Fibroblast of the conjunctiva (primary cell): ENCODE results near the gene TRIM44.
"Not testable (repeated sequence)": the region's sequence is repeated elsewhere in the genome, so short reads cannot be mapped to it uniquely, and the experiment has no call there.

Experiments
- DNase-seq: peaks from one replicate; pipeline ENCODE4 v3.0.0-alpha.2; 2010; ENCODE audit warnings: low read depth

TRIM44 gene

DNA sequence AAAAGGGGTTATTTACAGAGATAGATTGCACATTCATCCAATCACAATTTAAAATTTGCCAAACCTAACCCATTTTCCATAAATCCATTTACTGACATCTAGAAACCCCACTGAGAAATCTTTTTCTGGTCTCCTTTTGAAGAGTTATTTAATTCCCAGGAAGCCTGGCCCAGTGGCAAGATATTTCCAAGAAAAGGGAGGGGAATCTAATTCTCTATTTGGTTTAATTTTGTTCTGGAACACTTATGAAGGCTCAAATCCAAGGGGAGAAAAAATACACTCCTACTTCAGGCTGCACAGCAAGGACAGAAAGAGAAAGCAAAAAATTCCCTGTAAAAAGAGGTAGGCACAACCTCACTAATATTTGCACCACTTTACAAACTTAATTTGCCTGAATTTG lies 193.1 kb downstream of the TRIM44 start:
- no peak for DNase-seq

DNA sequence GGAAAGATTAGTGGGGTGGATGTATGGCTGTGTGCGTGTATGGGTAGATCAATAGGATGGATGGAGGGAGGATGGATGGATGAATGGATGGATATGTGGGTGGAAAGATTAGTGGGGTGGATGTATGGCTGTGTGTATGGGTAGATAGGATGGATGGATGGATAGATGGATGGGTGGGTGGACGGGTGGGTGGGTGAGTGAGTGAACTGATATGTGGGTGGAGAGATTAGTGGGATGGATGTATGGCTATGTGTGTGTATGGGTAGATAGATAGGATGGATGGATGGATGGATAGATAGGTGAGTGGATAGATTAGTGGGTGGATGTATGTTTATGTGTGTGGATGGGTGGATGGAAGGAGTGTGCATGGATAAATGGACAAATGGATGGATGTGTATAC lies 193.7 kb downstream of the TRIM44 start:
- no peak for DNase-seq

DNA sequence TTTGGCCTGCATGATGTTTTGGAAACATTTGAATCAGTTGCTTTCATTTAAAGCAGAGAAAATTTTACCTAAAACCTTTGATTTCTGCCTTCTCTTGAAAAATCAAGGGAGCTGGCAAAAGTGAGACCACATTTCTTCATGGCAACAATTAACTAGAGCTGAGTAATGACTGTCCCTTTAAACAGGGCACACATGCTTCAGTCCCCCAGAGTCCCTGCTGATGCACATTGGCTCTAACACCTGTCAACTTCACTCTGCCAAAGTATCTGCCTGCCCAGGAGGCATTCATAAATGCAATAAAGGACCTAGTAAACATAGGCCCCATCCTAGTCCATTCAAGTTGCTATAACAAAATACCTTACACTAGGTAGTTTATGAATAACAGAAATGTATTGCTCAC lies 194.2 kb downstream of the TRIM44 start:
- no peak for DNase-seq

DNA sequence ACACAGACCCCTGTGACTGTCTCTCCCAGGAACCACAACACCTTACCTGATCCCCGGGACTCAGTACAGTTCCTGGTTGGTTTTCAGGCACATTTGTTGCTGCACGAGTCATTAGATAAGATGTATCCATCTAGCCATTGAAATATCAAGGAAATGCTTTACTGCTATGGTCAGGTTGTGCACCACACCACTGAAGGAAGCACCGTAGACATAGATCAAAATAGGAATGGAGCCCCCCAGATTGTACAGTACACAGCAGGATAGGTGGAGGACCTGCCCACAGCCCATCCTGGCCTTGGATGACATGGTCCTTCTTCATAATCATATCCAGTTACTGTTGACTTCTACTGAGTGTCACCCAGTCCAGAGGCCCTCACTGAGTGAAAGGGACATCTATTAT lies 195.3 kb downstream of the TRIM44 start:
- no peak for DNase-seq

DNA sequence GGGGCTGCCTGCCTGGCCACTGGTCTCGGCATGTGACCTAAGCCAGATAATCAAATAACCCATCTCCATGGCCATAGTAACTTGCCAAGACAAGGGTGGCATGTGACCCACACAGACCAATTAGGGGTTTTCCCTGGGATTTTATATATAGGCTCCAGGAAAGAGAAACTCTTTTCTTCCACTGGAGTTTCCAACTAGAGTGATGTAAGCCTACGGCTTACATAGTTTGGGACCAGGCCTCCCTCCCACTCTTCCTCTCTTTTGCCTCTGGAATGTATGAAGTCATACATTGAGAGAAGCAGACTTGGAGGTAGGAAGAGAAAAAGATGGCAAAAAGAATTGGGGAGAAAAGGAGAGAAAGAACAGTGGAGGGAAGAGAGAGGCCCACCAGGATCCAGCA lies 196.7 kb downstream of the TRIM44 start:
- no peak for DNase-seq

DNA sequence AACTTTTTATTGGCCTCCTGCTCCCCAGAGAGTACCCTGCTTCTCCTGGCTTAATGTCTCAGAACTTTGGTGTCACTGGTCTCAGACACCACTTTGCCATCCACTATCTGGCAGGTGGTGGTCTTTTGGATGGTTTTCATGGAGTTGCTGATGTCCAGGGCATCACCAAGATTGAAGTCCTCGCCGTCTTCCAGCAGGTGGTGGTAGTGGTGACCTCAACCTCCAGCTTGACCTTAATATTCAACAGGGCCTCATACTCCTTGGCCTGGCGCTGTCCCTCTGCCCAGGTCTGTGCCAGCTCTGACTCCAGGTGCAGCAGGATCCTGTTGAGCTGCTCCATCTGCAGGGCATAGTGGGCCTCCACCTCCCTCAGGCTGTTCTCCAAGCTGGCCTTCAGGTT lies 197.6 kb downstream of the TRIM44 start:
- not testable (repeated sequence) for DNase-seq

DNA sequence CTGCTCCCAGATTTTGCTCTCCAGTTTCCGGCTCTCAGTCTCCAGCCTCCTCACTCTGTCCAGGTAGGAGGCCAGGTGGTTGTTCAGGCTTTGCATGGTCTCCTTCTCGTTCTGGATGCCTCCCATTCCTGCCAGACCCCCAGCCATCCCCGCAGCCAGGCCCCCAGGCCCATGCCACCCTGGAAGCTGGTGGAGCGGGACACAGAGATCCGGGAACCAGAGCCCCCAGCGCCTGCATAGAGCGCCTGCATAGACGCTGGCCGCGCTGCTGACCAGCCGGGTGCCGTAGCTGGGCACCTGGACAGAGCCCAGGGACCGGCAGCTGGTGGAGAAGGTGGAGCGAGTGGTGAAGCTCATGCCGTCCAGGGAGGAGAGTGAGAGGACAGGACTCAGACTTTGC lies 198.6 kb downstream of the TRIM44 start:
- DNase-seq, result no peak

DNA sequence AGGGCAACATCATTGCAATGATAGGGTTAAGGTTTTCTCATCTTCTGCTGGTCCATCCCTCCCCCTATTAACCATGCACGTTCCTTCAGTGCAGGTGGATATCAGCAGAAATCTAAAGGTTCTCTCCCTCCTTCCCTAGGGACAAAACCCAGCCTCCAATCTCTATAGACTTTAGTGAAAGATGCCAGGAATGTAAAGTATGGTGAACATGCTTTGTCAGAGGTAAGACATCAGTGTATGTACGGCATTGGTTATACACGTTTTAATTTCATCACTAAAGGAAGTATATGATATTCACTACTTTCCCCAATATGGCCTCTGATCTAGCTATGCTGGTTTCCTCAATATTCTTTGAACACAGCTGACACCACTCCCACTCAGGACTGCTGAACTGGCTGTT lies 200.1 kb downstream of the TRIM44 start:
- no peak for DNase-seq

DNA sequence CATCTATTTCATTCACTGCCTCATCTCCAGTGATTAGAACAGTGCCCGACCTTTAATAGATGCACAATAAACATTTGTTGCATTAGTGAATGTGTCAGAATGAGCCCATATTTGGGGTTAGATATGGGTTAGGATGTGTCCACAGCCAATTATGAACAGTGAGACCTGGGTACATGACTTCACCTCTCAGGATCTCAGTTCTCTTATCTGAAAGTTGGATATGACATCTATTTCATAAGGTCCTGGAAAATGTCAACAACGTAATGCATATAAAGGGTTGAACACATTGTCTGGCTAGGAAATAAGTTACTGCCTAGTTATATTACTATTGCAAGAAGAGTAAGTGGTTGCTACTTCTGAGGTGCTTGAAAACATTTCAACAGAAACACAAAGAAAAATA lies 201.6 kb downstream of the TRIM44 start:
- DNase-seq, result no peak

DNA sequence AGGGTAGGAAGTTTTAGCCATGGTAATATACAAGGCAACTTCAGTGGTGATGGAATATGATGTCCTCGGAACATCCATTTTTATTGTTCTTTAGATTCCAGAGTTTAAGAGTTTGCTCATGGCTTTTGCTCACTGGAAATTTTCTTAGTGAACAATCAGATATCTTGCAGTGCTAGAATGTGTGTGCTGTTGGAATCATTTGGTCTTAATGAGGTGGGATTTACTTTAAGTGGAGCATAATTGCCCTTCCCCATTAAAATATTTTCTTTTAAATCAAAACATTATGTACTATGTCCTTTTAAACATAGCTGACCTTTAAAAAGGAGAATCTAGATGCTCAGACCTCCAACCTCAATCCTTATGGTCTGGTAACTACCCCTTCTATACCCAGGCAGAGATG lies 204.0 kb downstream of the TRIM44 start:
- no peak for DNase-seq
